ENCODE data around the gene STARD9. TPM values are rescaled to one million over a fixed set of nuclear protein-coding genes. Genes with fewer than 3 reads are reported as not detected.

The STARD9 gene
- polyA plus RNA-seq, 1 of the 3 experiments (the other 2 are of a cell fraction), result 2.1 TPM

DNA sequence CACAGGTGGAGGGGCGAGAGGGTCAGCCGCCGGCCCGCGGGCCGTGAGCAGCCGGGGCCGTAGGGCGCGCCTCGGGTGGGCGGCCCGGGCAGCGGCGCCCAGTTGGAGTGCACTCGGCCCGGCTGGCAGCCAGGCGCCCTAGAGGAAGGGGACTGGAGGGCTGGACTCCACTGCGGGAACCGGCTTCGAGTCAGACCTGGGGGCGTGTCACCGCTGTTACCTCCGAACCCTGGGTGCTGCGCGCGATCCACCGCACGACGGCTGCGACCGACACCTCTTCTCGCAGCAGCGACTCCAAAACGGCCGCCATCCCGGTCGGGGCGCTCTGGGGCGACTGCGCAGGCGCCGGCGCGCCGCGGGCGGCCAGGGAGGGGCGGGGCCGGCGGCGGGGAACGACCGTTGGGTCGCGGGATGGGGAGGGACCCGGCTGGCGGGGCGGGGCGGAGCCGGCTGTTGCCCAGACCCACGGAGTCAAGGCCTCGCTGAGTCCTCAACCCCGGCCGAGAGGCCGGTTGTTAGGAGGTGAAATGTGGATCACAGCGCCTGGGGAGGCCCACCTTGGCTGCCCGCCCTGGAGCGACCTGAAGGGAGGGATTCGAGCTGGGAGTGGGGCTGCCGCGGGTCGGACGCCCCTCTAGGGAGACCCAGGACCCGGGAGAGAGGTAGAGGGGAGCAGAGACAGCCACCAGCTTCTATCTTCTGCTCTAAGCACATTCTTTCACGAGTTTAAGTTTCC, 161.6 kb downstream of the STARD9 start, which contains the start of gene CDAN1:
Gene CDAN1, minus strand, starts transcription at position 336 of the 736 bp plus-strand sequence. Its CDS starts 26 bp downstream, at position 310.
- Histone ChIP-seq H2AFZ (ENCODE audit: low read depth) (peak within 1 kb of the TSS; percentile 91), H3K9ac (peak within 1 kb of the TSS; percentile 91), H3K9me2 (no peaks in the 10 kb centered on the region), H3K27ac (ENCODE audit: low read depth in 2 of 2, low read length in 1 of 2) (peak within 1 kb of the TSS; percentile 78 to 86), H3K79me2 (ENCODE audit: insufficient read depth) (peaks cover 27% of the 10 kb centered on the region), H3K36me3 (replicated peaks in 1 of 2; ENCODE audit: control insufficient read depth in 1 of 2, insufficient read depth in 2 of 2, low read length in 1 of 2) (peaks cover 21% of the 10 kb centered on the region in 2 experiments), H3K4me2 (peak within 1 kb of the TSS; percentile 97), H3F3A (replicated peaks; ENCODE audit: insufficient read depth) (peaks cover 9% of the 10 kb centered on the region), H4K20me1 (ENCODE audit: insufficient read depth) (no peaks in the 10 kb centered on the region), H3K9me3 (no peaks in the 10 kb centered on the region), H3K4me3 (ENCODE audit: low read depth in 2 of 2, low read length in 1 of 2) (peak within 1 kb of the TSS; percentile 88 to 89), H3K27me3 (ENCODE audit: insufficient read depth) (no peaks in the 10 kb centered on the region), H3K4me1 (ENCODE audit: control insufficient read depth in 1 of 2, insufficient read depth in 2 of 2, low read depth in 1 of 2, low read length in 1 of 2) (peaks cover 0 to 28% of the 10 kb centered on the region in 2 experiments; a peak in 2 of 4 replicates)
- peak; percentile 100 for DNase-seq
- POLR2A ChIA-PET, result no interaction called here
- CTCF ChIA-PET, result interaction anchor here (0.8 to 4.3 kb wide), 6 partner anchors 15 to 190 kb away, joined by 3 to 20 read pairs (median 3); no protein-coding TSS in a partner anchor
- TF ChIP-seq POLR2AphosphoS5 (IDR thresholded peaks at IDR 0.05; ENCODE audit: low read depth, low read length) (peak; percentile 85), NRF1 (IDR thresholded peaks at IDR 0.05; ENCODE audit: low read depth, low read length) (peak; percentile 79), TEAD4 (IDR thresholded peaks at IDR 0.05; ENCODE audit: borderline replicate concordance, insufficient read depth) (no peak), TAF1 (IDR thresholded peaks at IDR 0.05; ENCODE audit: borderline replicate concordance, low read depth, low read length) (peak; percentile 45), EZH2phosphoT487 (IDR thresholded peaks at IDR 0.05; ENCODE audit: borderline replicate concordance, low read depth) (no peak), YY1 (IDR thresholded peaks at IDR 0.05; ENCODE audit: low read depth) (peak; percentile 82)
- TF ChIP-seq, protein P1, sequence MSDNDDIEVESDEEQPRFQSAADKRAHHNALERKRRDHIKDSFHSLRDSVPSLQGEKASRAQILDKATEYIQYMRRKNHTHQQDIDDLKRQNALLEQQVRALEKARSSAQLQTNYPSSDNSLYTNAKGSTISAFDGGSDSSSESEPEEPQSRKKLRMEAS (IDR thresholded peaks at IDR 0.05; ENCODE audit: low read depth), result peak; percentile 10; the same call in 1 of the 2 replicates
- TF ChIP-seq, protein P2, sequence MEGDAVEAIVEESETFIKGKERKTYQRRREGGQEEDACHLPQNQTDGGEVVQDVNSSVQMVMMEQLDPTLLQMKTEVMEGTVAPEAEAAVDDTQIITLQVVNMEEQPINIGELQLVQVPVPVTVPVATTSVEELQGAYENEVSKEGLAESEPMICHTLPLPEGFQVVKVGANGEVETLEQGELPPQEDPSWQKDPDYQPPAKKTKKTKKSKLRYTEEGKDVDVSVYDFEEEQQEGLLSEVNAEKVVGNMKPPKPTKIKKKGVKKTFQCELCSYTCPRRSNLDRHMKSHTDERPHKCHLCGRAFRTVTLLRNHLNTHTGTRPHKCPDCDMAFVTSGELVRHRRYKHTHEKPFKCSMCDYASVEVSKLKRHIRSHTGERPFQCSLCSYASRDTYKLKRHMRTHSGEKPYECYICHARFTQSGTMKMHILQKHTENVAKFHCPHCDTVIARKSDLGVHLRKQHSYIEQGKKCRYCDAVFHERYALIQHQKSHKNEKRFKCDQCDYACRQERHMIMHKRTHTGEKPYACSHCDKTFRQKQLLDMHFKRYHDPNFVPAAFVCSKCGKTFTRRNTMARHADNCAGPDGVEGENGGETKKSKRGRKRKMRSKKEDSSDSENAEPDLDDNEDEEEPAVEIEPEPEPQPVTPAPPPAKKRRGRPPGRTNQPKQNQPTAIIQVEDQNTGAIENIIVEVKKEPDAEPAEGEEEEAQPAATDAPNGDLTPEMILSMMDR (IDR thresholded peaks at IDR 0.05), result no peak
- WGBS (ENCODE audit: low lambda C conversion rate), result 12% methylated on average over 6 of the region's 76 CpGs

DNA sequence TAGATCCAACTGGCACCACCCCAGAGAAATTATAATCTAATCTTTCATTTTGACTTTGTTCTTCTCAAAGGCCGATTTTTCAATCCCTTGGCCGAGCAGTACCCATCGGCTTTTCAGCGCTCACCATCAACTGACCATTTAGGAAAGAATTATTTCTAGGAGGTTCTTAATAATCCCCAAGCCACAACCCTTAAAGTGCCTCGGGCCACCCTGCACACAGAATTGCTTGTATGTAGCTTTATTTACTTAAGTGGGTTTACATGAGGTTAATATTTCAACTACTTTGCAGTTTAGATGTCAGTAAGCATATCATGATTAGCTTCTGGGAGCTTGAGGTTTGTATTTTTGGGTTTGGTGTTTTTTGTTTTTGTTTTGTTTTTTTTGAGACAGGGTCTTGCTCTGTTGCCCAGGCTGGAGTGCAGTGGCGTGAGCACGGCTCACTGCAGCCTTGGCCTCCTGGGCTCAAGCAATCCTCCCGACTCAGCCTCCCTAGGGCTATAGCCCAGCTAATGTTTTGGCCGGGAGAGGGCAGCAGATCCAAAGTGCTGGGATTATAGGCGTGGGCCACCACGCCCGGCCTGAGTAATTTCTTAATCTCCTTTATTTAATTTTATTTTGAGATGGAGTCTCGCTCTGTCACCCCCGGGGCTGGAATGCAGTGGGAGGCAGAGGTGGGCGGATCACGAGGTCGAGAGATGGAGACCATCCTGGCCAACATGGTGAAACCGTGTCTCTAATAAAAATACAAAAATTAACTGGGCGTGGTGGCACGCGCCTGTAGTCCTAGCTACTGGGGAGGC, 162.3 kb downstream of the STARD9 start:
- Histone ChIP-seq H3K4me2 (peak overlapping the region; percentile 97), H3K27me3 (ENCODE audit: insufficient read depth) (no peaks in the 10 kb centered on the region), H3K27ac (ENCODE audit: low read depth in 2 of 2, low read length in 1 of 2) (peak overlapping the region; percentile 78 to 86), H3K9me3 (no peaks in the 10 kb centered on the region), H4K20me1 (ENCODE audit: insufficient read depth) (no peaks in the 10 kb centered on the region), H3F3A (replicated peaks; ENCODE audit: insufficient read depth) (peaks cover 15% of the 10 kb centered on the region), H2AFZ (ENCODE audit: low read depth) (peak overlapping the region; percentile 91; the same call in 1 of the 2 replicates), H3K4me1 (ENCODE audit: control insufficient read depth in 1 of 2, insufficient read depth in 2 of 2, low read depth in 1 of 2, low read length in 1 of 2) (peaks cover 0 to 35% of the 10 kb centered on the region in 2 experiments; a peak in 3 of 4 replicates), H3K9me2 (no peaks in the 10 kb centered on the region), H3K36me3 (replicated peaks in 1 of 2; ENCODE audit: control insufficient read depth in 1 of 2, insufficient read depth in 2 of 2, low read length in 1 of 2) (peaks cover 13 to 15% of the 10 kb centered on the region in 2 experiments), H3K79me2 (ENCODE audit: insufficient read depth) (peaks cover 27% of the 10 kb centered on the region), H3K4me3 (ENCODE audit: low read depth in 2 of 2, low read length in 1 of 2) (peak overlapping the region; percentile 88 to 89), H3K9ac (peak overlapping the region; percentile 91)
- 84% methylated on average over 21 of the region's 21 CpGs for WGBS (ENCODE audit: low lambda C conversion rate)
- TF ChIP-seq YY1 (IDR thresholded peaks at IDR 0.05; ENCODE audit: low read depth) (no peak), RAD21 (IDR thresholded peaks at IDR 0.05; ENCODE audit: low read length) (peak; percentile 38), SMC3 (IDR thresholded peaks at IDR 0.05; ENCODE audit: low read depth, low read length) (peak; percentile 7; the same call in 1 of the 2 replicates)
- TF ChIP-seq, protein P2 (IDR thresholded peaks at IDR 0.05), result peak; percentile 59
- TF ChIP-seq, protein P3, sequence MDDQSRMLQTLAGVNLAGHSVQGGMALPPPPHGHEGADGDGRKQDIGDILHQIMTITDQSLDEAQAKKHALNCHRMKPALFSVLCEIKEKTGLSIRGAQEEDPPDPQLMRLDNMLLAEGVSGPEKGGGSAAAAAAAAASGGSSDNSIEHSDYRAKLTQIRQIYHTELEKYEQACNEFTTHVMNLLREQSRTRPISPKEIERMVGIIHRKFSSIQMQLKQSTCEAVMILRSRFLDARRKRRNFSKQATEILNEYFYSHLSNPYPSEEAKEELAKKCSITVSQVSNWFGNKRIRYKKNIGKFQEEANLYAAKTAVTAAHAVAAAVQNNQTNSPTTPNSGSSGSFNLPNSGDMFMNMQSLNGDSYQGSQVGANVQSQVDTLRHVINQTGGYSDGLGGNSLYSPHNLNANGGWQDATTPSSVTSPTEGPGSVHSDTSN (IDR thresholded peaks at IDR 0.05), result no peak
- no peak for DNase-seq
- POLR2A ChIA-PET, result no interaction called here
- CTCF ChIA-PET, result interaction anchor here (0.6 to 4.3 kb wide), 6 partner anchors 9 to 189 kb away, joined by 3 to 20 read pairs (median 3); no protein-coding TSS in a partner anchor
